Upper lobe of left lung (tissue), 4 donors: Measurements from ENCODE around the gene MLC1.

Source experiments
- CTCF ChIP-seq, 6 experiments: fragments of 450-650 bp in 4 of 6; fragments of 200-600 bp in 2 of 6; sonication (generic) in 2 of 6; IDR thresholded peaks; one replicate each; pipeline ENCODE4 v1.5.1; 2016 to 2019; ENCODE audit warnings: antibody characterized with exemption in 6 of 6
- EP300 ChIP-seq, 4 donors: sonication (generic); formaldehyde crosslinking; IDR thresholded peaks; one replicate each; pipeline ENCODE4 v1.5.1; 2017; ENCODE audit warnings: antibody characterized with exemption in 4 of 4, control low read depth in 2 of 4
- POLR2A ChIP-seq, 4 donors: fragments of 450-650 bp; IDR thresholded peaks; one replicate each; pipeline ENCODE4 v1.5.1; 2016 to 2017; ENCODE audit warnings: antibody characterized with exemption in 4 of 4, mild to moderate bottlenecking in 2 of 4
- POLR2AphosphoS5 ChIP-seq, 2 donors: sonication (generic); formaldehyde crosslinking; IDR thresholded peaks; one replicate each; pipeline ENCODE4 v1.5.1; 2017; ENCODE audit warnings: antibody characterized with exemption in 2 of 2

GRCh38 chr22:50089682-50090411 is 4.6 kb upstream of the MLC1 start, which contains the start of gene MOV10L1:
- TF ChIP-seq CTCF (IDR thresholded peaks at IDR 0.05) (no peak), POLR2A (IDR thresholded peaks at IDR 0.05) (no peak), POLR2AphosphoS5 (IDR thresholded peaks at IDR 0.05) (no peak), EP300 (IDR thresholded peaks at IDR 0.05) (no peak)
